Measurements from ENCODE around the gene STAG1.

STAG1 gene

DNA sequence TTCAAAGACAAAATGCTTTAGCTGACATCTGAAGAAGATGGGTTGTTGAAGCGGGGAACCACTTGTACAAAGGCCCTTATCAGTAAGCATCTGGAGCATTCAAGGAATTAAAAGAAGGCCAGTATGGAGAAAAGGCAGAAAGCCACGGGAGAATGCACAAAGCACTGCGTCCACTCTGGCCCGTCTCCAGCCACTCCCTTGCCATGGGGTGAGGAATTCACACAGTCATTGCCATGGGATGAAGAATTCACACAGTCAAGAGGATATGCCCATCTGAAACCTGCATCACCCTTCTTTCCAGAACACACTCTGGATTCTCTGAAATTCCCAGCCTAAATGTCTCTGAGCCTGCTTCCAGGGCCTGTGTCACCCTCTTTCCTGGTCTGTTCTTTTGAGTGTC lies 26.7 kb upstream of the STAG1 start:
- no peaks in the 10 kb centered on the region for H3K9me3 ChIP-seq (ENCODE audit: control insufficient read depth, insufficient read depth, low read depth, low read length)
- no peaks in the 10 kb centered on the region for H3K4me1 ChIP-seq (ENCODE audit: control insufficient read depth, insufficient read depth, low read length)
- no peak overlapping the region for H3K4me3 ChIP-seq (ENCODE audit: low read depth, low read length)
- POLR2A ChIA-PET, result no interaction called here
- H3K27ac ChIP-seq (ENCODE audit: extremely low read depth, low read depth, low read length), result no peak overlapping the region
- CTCF ChIA-PET, result no interaction called here
- TF ChIP-seq GLI4 (tag by site-specific recombination; IDR thresholded peaks at IDR 0.05), result no peak
- no peak for TF ChIP-seq ZNF501 (tag by site-specific recombination; IDR thresholded peaks at IDR 0.05)
- H3K36me3 ChIP-seq (ENCODE audit: control insufficient read depth in 2 of 2, insufficient read depth in 1 of 2, low read length in 2 of 2), result no peaks in the 10 kb centered on the region

DNA sequence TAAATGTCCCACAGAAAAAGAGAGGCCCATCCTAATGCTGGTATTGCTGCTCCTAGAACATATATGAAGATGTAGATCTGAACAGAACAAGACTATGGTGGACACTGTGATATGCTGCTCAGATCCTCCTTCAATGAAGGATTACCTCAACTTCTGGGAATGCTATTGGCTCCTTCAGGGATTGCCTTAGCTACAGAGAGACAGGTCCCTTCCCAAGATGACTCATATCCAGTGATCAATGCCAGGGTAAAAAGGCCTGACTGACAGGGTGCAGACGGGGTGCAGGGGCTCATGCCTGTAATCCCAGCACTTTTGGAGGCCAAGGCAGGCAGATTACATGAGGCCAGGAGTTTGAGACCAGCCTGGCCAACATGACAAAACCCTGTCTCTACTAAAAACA lies 20.5 kb upstream of the STAG1 start:
- Histone ChIP-seq H3K9me3 (ENCODE audit: control insufficient read depth, insufficient read depth, low read depth, low read length) (no peaks in the 10 kb centered on the region), H3K27ac (ENCODE audit: extremely low read depth, low read depth, low read length) (no peak overlapping the region), H3K36me3 (ENCODE audit: control insufficient read depth in 2 of 2, insufficient read depth in 1 of 2, low read length in 2 of 2) (no peaks in the 10 kb centered on the region), H3K4me3 (ENCODE audit: low read depth, low read length) (no peak overlapping the region), H3K4me1 (ENCODE audit: control insufficient read depth, insufficient read depth, low read length) (no peaks in the 10 kb centered on the region)
- CTCF ChIA-PET, result no interaction called here
- TF ChIP-seq, protein P1, sequence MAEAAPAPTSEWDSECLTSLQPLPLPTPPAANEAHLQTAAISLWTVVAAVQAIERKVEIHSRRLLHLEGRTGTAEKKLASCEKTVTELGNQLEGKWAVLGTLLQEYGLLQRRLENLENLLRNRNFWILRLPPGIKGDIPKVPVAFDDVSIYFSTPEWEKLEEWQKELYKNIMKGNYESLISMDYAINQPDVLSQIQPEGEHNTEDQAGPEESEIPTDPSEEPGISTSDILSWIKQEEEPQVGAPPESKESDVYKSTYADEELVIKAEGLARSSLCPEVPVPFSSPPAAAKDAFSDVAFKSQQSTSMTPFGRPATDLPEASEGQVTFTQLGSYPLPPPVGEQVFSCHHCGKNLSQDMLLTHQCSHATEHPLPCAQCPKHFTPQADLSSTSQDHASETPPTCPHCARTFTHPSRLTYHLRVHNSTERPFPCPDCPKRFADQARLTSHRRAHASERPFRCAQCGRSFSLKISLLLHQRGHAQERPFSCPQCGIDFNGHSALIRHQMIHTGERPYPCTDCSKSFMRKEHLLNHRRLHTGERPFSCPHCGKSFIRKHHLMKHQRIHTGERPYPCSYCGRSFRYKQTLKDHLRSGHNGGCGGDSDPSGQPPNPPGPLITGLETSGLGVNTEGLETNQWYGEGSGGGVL (tag by site-specific recombination; IDR thresholded peaks at IDR 0.05), result no peak
- TF ChIP-seq ZNF214 (tag by site-specific recombination; IDR thresholded peaks at IDR 0.05; ENCODE audit: borderline replicate concordance) (no peak), ZNF473 (tag by site-specific recombination; IDR thresholded peaks at IDR 0.05) (no peak), REPIN1 (tag by site-specific recombination; IDR thresholded peaks at IDR 0.05; ENCODE audit: low read depth) (no peak), TRIM28 (IDR thresholded peaks at IDR 0.05; ENCODE audit: borderline replicate concordance, low read length) (no peak), ZBTB1 (tag by site-specific recombination; IDR thresholded peaks at IDR 0.05) (no peak), ZBTB17 (tag by site-specific recombination; IDR thresholded peaks at IDR 0.05) (no peak), ZNF114 (tag by site-specific recombination; IDR thresholded peaks at IDR 0.05) (no peak), WT1 (tag by site-specific recombination; IDR thresholded peaks at IDR 0.05) (no peak), ZNF768 (tag by site-specific recombination; IDR thresholded peaks at IDR 0.05) (no peak), ZNF433 (tag by site-specific recombination; IDR thresholded peaks at IDR 0.05; ENCODE audit: low read depth) (no peak), ZNF624 (tag by site-specific recombination; IDR thresholded peaks at IDR 0.05) (no peak), ZNF324 (tag by site-specific recombination; IDR thresholded peaks at IDR 0.05) (no peak), ZNF510 (tag by site-specific recombination; IDR thresholded peaks at IDR 0.05; ENCODE audit: insufficient replicate concordance) (no peak)
- TF ChIP-seq, protein P2, sequence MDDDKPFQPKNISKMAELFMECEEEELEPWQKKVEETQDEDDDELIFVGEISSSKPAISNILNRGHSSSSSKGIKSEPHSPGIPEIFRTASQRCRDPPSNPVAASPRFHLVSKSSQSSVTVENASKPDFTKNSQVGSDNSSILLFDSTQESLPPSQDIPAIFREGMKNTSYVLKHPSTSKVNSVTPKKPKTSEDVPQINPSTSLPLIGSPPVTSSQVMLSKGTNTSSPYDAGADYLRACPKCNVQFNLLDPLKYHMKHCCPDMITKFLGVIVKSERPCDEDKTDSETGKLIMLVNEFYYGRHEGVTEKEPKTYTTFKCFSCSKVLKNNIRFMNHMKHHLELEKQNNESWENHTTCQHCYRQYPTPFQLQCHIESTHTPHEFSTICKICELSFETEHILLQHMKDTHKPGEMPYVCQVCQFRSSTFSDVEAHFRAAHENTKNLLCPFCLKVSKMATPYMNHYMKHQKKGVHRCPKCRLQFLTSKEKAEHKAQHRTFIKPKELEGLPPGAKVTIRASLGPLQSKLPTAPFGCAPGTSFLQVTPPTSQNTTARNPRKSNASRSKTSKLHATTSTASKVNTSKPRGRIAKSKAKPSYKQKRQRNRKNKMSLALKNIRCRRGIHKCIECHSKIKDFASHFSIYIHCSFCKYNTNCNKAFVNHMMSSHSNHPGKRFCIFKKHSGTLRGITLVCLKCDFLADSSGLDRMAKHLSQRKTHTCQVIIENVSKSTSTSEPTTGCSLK (tag by site-specific recombination; IDR thresholded peaks at IDR 0.05), result no peak
- TF ChIP-seq, protein P3, sequence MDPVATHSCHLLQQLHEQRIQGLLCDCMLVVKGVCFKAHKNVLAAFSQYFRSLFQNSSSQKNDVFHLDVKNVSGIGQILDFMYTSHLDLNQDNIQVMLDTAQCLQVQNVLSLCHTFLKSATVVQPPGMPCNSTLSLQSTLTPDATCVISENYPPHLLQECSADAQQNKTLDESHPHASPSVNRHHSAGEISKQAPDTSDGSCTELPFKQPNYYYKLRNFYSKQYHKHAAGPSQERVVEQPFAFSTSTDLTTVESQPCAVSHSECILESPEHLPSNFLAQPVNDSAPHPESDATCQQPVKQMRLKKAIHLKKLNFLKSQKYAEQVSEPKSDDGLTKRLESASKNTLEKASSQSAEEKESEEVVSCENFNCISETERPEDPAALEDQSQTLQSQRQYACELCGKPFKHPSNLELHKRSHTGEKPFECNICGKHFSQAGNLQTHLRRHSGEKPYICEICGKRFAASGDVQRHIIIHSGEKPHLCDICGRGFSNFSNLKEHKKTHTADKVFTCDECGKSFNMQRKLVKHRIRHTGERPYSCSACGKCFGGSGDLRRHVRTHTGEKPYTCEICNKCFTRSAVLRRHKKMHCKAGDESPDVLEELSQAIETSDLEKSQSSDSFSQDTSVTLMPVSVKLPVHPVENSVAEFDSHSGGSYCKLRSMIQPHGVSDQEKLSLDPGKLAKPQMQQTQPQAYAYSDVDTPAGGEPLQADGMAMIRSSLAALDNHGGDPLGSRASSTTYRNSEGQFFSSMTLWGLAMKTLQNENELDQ (tag by site-specific recombination; IDR thresholded peaks at IDR 0.05; ENCODE audit: low read depth), result no peak
- POLR2A ChIA-PET, result interaction anchor here (0.7 kb wide), 1 partner anchor 13 kb away, joined by 8 read pairs; no protein-coding TSS in a partner anchor
